ENCODE data around the gene HOXB1.

GRCh38 chr17:48554412-48555257, 23.8 kb upstream of the HOXB1 start:
- no peak for TF ChIP-seq CTCF (optimal IDR thresholded peaks at IDR 0.05 in 1 of 3, IDR thresholded peaks at IDR 0.05 in 1 of 3, conservative IDR thresholded peaks at IDR 0.05 in 1 of 3; ENCODE audit: extremely low read depth in 1 of 3, insufficient read depth in 2 of 3, low read length in 3 of 3)
- TF ChIP-seq EZH2 (IDR thresholded peaks at IDR 0.05; ENCODE audit: low read length): no peak

Measured in keratinocyte (primary cell).